ENCODE results near the gene TENT5A. TPM values are rescaled to one million over a fixed set of nuclear protein-coding genes. Genes with fewer than 3 reads are reported as not detected.

The TENT5A gene
- total RNA-seq, 1 donor, result 40.0 TPM

- TF ChIP-seq CTCF (IDR thresholded peaks at IDR 0.05; ENCODE audit: insufficient read depth, low read length), result no peak
- DNase-seq (ENCODE audit: low read depth), result no peak
Measured at GRCh38 chr6:81762606-81763005, 10.1 kb upstream of the TENT5A start.

GRCh38 chr6:81762132-81762531, 9.7 kb upstream of the TENT5A start:
- peak; percentile 33 for TF ChIP-seq CTCF (IDR thresholded peaks at IDR 0.05; ENCODE audit: insufficient read depth, low read length)
- H3K4me3 ChIP-seq (ENCODE audit: low read depth, low read length), result no peak overlapping the region
- DNase-seq (ENCODE audit: low read depth), result peak; percentile 68

More at GRCh38 chr6:81762606-81763005, 10.1 kb upstream of the TENT5A start:
- H3K4me3 ChIP-seq (ENCODE audit: low read depth, low read length), result no peak overlapping the region

- peak; percentile 64 for DNase-seq (ENCODE audit: low read depth)
- H3K4me3 ChIP-seq (ENCODE audit: low read depth, low read length), result no peak overlapping the region
- TF ChIP-seq CTCF (IDR thresholded peaks at IDR 0.05; ENCODE audit: insufficient read depth, low read length), result no peak
Measured at GRCh38 chr6:81761197-81761596, 8.7 kb upstream of the TENT5A start.

GRCh38 chr6:81759782-81760181, 7.3 kb upstream of the TENT5A start:
- TF ChIP-seq CTCF (IDR thresholded peaks at IDR 0.05; ENCODE audit: insufficient read depth, low read length), result no peak
- peak; percentile 69 for DNase-seq (ENCODE audit: low read depth)
- no peak overlapping the region for H3K4me3 ChIP-seq (ENCODE audit: low read depth, low read length)

- no peak overlapping the region for H3K4me3 ChIP-seq (ENCODE audit: low read depth, low read length)
- DNase-seq (ENCODE audit: low read depth), result no peak
- no peak for TF ChIP-seq CTCF (IDR thresholded peaks at IDR 0.05; ENCODE audit: insufficient read depth, low read length)
Measured at GRCh38 chr6:81758221-81758620, 5.7 kb upstream of the TENT5A start.

GRCh38 chr6:81756690-81757089, 4.2 kb upstream of the TENT5A start:
- no peak for DNase-seq (ENCODE audit: low read depth)
- no peak for TF ChIP-seq CTCF (IDR thresholded peaks at IDR 0.05; ENCODE audit: insufficient read depth, low read length)
- no peak overlapping the region for H3K4me3 ChIP-seq (ENCODE audit: low read depth, low read length)

GRCh38 chr6:81755551-81755950, 3.1 kb upstream of the TENT5A start:
- no peak for TF ChIP-seq CTCF (IDR thresholded peaks at IDR 0.05; ENCODE audit: insufficient read depth, low read length)
- no peak for DNase-seq (ENCODE audit: low read depth)
- no peak overlapping the region for H3K4me3 ChIP-seq (ENCODE audit: low read depth, low read length)
